Gastrocnemius medialis (tissue), 4 donors: ENCODE data around the gene ZYG11B.

Experiments used
- POLR2A ChIP-seq, 2 donors: fragments of 450-650 bp; IDR thresholded peaks; one replicate each; pipeline ENCODE4 v1.6.1; 2017; ENCODE audit warnings: antibody characterized with exemption in 2 of 2, mild to moderate bottlenecking in 2 of 2, moderate library complexity in 2 of 2
- TF ChIP-seq, protein P1 (sequence below), 5 experiments: fragments of 450-650 bp in 3 of 5; fragments of 200-600 bp in 2 of 5; sonication (generic) in 2 of 5; IDR thresholded peaks in 4 of 5; conservative IDR thresholded peaks in 1 of 5; 1 replicate in 4 of 5; 2 replicates in 1 of 5; pipeline ENCODE4 v1.5.1; 2016 to 2019; ENCODE audit warnings: antibody characterized with exemption in 5 of 5, mild to moderate bottlenecking in 3 of 5, moderate library complexity in 3 of 5

DNA sequence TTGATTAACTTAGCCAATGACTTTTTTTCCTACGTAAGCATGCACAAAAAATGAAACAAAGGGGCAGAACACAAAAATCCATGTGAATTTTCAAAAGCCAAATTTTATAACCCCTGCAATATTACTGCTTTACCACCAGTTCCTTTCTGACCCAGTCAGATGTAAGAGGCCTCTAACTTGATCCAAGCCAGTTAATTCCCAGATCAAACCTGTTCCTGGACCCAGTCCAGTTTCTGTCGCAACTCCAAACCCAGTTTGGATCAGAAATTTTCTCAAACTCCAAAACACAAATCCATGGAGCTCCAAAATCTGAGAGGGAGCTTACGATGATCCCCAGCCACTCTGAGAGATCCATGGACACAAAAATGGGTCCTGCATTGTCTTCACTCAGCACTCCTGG is 108.5 kb downstream of the ZYG11B start:
- TF ChIP-seq, protein P1, sequence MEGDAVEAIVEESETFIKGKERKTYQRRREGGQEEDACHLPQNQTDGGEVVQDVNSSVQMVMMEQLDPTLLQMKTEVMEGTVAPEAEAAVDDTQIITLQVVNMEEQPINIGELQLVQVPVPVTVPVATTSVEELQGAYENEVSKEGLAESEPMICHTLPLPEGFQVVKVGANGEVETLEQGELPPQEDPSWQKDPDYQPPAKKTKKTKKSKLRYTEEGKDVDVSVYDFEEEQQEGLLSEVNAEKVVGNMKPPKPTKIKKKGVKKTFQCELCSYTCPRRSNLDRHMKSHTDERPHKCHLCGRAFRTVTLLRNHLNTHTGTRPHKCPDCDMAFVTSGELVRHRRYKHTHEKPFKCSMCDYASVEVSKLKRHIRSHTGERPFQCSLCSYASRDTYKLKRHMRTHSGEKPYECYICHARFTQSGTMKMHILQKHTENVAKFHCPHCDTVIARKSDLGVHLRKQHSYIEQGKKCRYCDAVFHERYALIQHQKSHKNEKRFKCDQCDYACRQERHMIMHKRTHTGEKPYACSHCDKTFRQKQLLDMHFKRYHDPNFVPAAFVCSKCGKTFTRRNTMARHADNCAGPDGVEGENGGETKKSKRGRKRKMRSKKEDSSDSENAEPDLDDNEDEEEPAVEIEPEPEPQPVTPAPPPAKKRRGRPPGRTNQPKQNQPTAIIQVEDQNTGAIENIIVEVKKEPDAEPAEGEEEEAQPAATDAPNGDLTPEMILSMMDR (IDR thresholded peaks at IDR 0.05 in 4 of 5, conservative IDR thresholded peaks at IDR 0.05 in 1 of 5), result no peak
- no peak for TF ChIP-seq POLR2A (IDR thresholded peaks at IDR 0.05)
